SU-DHL-6 (cell line): ENCODE results near the gene PARD6G.

Source experiments
- H2AFZ ChIP-seq: fragments of 200-600 bp; sonication (generic); 2 replicates; pipeline ENCODE4 v1.6.1; 2014; ENCODE audit warnings: low read depth, mild to moderate bottlenecking, moderate library complexity, mixed read lengths, antibody characterized with exemption, low read length; ENCODE audit not compliant: severe bottlenecking
- H3F3A ChIP-seq: fragments of 200-600 bp; shearing (Covaris generic); 2 replicates; pipeline ENCODE4 v1.6.0; 2016; ENCODE audit warnings: antibody characterized with exemption, mild to moderate bottlenecking; ENCODE audit not compliant: insufficient read depth
- H3K27ac ChIP-seq: fragments of 200-600 bp; sonication (generic); 2 replicates; pipeline ENCODE4 v1.5.1; 2016; ENCODE audit warnings: low read depth, mild to moderate bottlenecking, low read length, moderate library complexity, mixed read lengths
- H3K27me3 ChIP-seq: fragments of 200-600 bp; sonication (generic), shearing (Covaris generic); 2 replicates; pipeline ENCODE4 v1.6.0; 2014; ENCODE audit warnings: mild to moderate bottlenecking, low read length
- H3K36me3 ChIP-seq: fragments of 200-600 bp; sonication (generic); 2 replicates; pipeline ENCODE4 v1.6.1; 2014; ENCODE audit warnings: mild to moderate bottlenecking, low read length, mixed read lengths
- H3K4me2 ChIP-seq: fragments of 300-600, 200-600 bp; shearing (Covaris generic), sonication (generic); 2 replicates; pipeline ENCODE4 v1.6.0; 2014; ENCODE audit warnings: low read length, low read depth, mild to moderate bottlenecking; ENCODE audit not compliant: poor library complexity, severe bottlenecking
- H3K4me3 ChIP-seq: fragments of 200-600 bp; sonication (generic); 2 replicates; pipeline ENCODE4 v1.5.1; 2014; ENCODE audit warnings: antibody characterized with exemption, low read length, mild to moderate bottlenecking, mixed read lengths; ENCODE audit not compliant: insufficient read depth, poor library complexity, severe bottlenecking
- H3K79me2 ChIP-seq: fragments of 200-600 bp; sonication (generic); 2 replicates; pipeline ENCODE4 v1.6.1; 2014; ENCODE audit warnings: mild to moderate bottlenecking, low read length, moderate library complexity; ENCODE audit not compliant: insufficient read depth
- H3K9ac ChIP-seq: fragments of 200-600 bp; sonication (generic); 2 replicates; pipeline ENCODE4 v1.7.0; 2014; ENCODE audit warnings: mild to moderate bottlenecking, low read length
- H3K9me2 ChIP-seq: fragments of 200-600 bp; sonication (generic); replicated peaks from 2 replicates; pipeline ENCODE4 v1.6.1; 2014; ENCODE audit warnings: low read length; ENCODE audit not compliant: insufficient read depth
- H3K9me3 ChIP-seq: fragments of 200-600 bp; sonication (generic); 2 replicates; pipeline ENCODE4 v1.6.1; 2014; ENCODE audit warnings: low read length, mixed read lengths; ENCODE audit not compliant: insufficient read depth
- H4K20me1 ChIP-seq: fragments of 200-600 bp; sonication (generic); 2 replicates; pipeline ENCODE4 v1.6.1; 2014; ENCODE audit warnings: low read depth, mild to moderate bottlenecking, antibody characterized with exemption, low read length, moderate library complexity, mixed read lengths
- CTCF ChIP-seq: fragments of 200-600 bp; sonication (generic); IDR thresholded peaks from one replicate; pipeline ENCODE4 v1.5.1; 2017; ENCODE audit warnings: antibody characterized with exemption, mild to moderate bottlenecking, low read length, moderate library complexity; ENCODE audit not compliant: insufficient read depth, poor library complexity, severe bottlenecking
- EZH2phosphoT487 ChIP-seq: fragments of 200-600 bp; sonication (generic), shearing (Covaris generic); conservative IDR thresholded peaks from 2 replicates; pipeline ENCODE4 v1.6.1; 2018; ENCODE audit warnings: mild to moderate bottlenecking, antibody characterized with exemption, low read length, moderate library complexity, mixed read lengths

Gene PARD6G

GRCh38 chr18:80203249-80203648 is 44.1 kb downstream of the PARD6G start:
- Histone ChIP-seq H3K27me3 (no peaks in the 10 kb centered on the region), H3K9me3 (no peaks in the 10 kb centered on the region), H4K20me1 (no peaks in the 10 kb centered on the region; the same call in 1 of the 2 replicates), H3K27ac (no peak overlapping the region), H3K9ac (no peak overlapping the region), H2AFZ (no peak overlapping the region), H3K9me2 (no peaks in the 10 kb centered on the region), H3K4me3 (no peak overlapping the region), H3F3A (no peaks in the 10 kb centered on the region), H3K4me2 (no peak overlapping the region), H3K79me2 (no peaks in the 10 kb centered on the region), H3K36me3 (no peaks in the 10 kb centered on the region)
- TF ChIP-seq EZH2phosphoT487 (no peak), CTCF (no peak)

GRCh38 chr18:80202264-80202998 is 44.9 kb downstream of the PARD6G start:
- H3K9me3 ChIP-seq, result no peaks in the 10 kb centered on the region
- H3K36me3 ChIP-seq, result no peaks in the 10 kb centered on the region
- H3K4me2 ChIP-seq, result no peak overlapping the region
- H3K9me2 ChIP-seq, result no peaks in the 10 kb centered on the region
- H4K20me1 ChIP-seq, result no peaks in the 10 kb centered on the region; the same call in 1 of the 2 replicates
- H3K4me3 ChIP-seq, result no peak overlapping the region
- no peaks in the 10 kb centered on the region for H3K27me3 ChIP-seq
- H3K9ac ChIP-seq, result no peak overlapping the region
- H3K27ac ChIP-seq, result no peak overlapping the region
- no peaks in the 10 kb centered on the region for H3K79me2 ChIP-seq
- H3F3A ChIP-seq, result no peaks in the 10 kb centered on the region
- no peak for TF ChIP-seq CTCF
- TF ChIP-seq EZH2phosphoT487, result no peak
- H2AFZ ChIP-seq, result no peak overlapping the region

- no peaks in the 10 kb centered on the region for H4K20me1 ChIP-seq
- H3K9me3 ChIP-seq, result no peaks in the 10 kb centered on the region
- no peaks in the 10 kb centered on the region for H3K27me3 ChIP-seq
- no peak overlapping the region for H3K9ac ChIP-seq
- H3K4me2 ChIP-seq, result no peak overlapping the region
- H2AFZ ChIP-seq, result no peak overlapping the region
- H3K36me3 ChIP-seq, result no peaks in the 10 kb centered on the region
- H3K79me2 ChIP-seq, result no peaks in the 10 kb centered on the region
- TF ChIP-seq EZH2phosphoT487, result no peak
- TF ChIP-seq CTCF, result no peak
- no peaks in the 10 kb centered on the region for H3F3A ChIP-seq
- H3K4me3 ChIP-seq, result no peak overlapping the region
- H3K27ac ChIP-seq, result no peak overlapping the region
- H3K9me2 ChIP-seq, result no peaks in the 10 kb centered on the region
Observed at GRCh38 chr18:80201739-80202138, 45.6 kb downstream of the PARD6G start.
